NCI-H2227 (cell line): ENCODE measurements around the gene MAGED2.
"Not testable (repeated sequence)": the region's sequence is repeated elsewhere in the genome, so short reads cannot be mapped to it uniquely, and the experiment has no call there.

ENCODE experiments used
- DNase-seq: peaks from one replicate; lab custom pipeline; 2025; ENCODE audit not compliant: unreplicated experiment; lab: John Stamatoyannopoulos, UW

Gene MAGED2

GRCh38 chrX:54818221-54818620 is 10.7 kb downstream of the MAGED2 start:
- DNase-seq, result no peak

- no peak for DNase-seq
These were observed 11.7 kb downstream of the MAGED2 start for GRCh38 chrX:54819201-54819600.

GRCh38 chrX:54820737-54821136 is 13.2 kb downstream of the MAGED2 start:
- no peak for DNase-seq

GRCh38 chrX:54821310-54821709 is 13.8 kb downstream of the MAGED2 start:
- no peak for DNase-seq

- DNase-seq, result no peak
These were observed 16.6 kb downstream of the MAGED2 start for GRCh38 chrX:54824195-54824594.

GRCh38 chrX:54824722-54825121 is 17.2 kb downstream of the MAGED2 start:
- no peak for DNase-seq

GRCh38 chrX:54825716-54826438 is 18.3 kb downstream of the MAGED2 start:
- DNase-seq, result no peak

- no peak for DNase-seq
These were observed 19.1 kb downstream of the MAGED2 start for GRCh38 chrX:54826598-54826997.

GRCh38 chrX:54838583-54838982 is 31.0 kb downstream of the MAGED2 start:
- no peak for DNase-seq

- not testable (repeated sequence) for DNase-seq
These were observed 33.8 kb downstream of the MAGED2 start for GRCh38 chrX:54841184-54841874.

- DNase-seq, result no peak
These were observed 35.1 kb downstream of the MAGED2 start for GRCh38 chrX:54842607-54843006.

GRCh38 chrX:54843050-54843449 is 35.5 kb downstream of the MAGED2 start:
- no peak for DNase-seq

GRCh38 chrX:54847700-54848099 is 40.2 kb downstream of the MAGED2 start:
- DNase-seq, result not testable (repeated sequence)

GRCh38 chrX:54865208-54865607 is 57.7 kb downstream of the MAGED2 start:
- no peak for DNase-seq
